GM12878 (cell line): Measurements from ENCODE around the gene MEAK7. TPM values are rescaled to one million over a fixed set of nuclear protein-coding genes. Genes with fewer than 3 reads are reported as not detected.

Experiments
- ATAC-seq: fragments of 200-7000 bp; cut with Tn5 transposase; 3 replicates; pipeline ENCODE4 v1.9.1; 2020; ENCODE audit warnings: mild to moderate bottlenecking, moderate library complexity
- BruUV-seq: library from RNA; stranded (reverse); fragments of 400-500 nt; replicated peaks from 2 replicates; lab custom pipeline; 2021; lab: Mats Ljungman, UMichigan
- CTCF ChIA-PET: fragments of 300-600 bp; sonication (Branson Sonifier 250); formaldehyde crosslinking; extraction: SDS; loops from one replicate; lab custom pipeline; 2021; ENCODE audit warnings: inconsistent platforms; lab: Yijun Ruan, JAX
- POLR2A ChIA-PET: fragments of 350-600 bp; formaldehyde crosslinking; extraction: SDS; loops from one replicate; lab custom pipeline; 2021; ENCODE audit warnings: inconsistent platforms; lab: Charles Lee
- RAD21 ChIA-PET: fragments of 300-600 bp; sonication (Branson Sonifier 250); formaldehyde crosslinking; loops from one replicate; lab custom pipeline; 2023; ENCODE audit warnings: antibody characterized with exemption; ENCODE audit not compliant: unreplicated experiment; lab: Charles Lee
- SMC1A ChIA-PET: fragments of 300-600 bp; sonication (Branson Sonifier 250); formaldehyde crosslinking; loops from one replicate; lab custom pipeline; 2023; ENCODE audit not compliant: unreplicated experiment, uncharacterized antibody; lab: Charles Lee
- DNase-seq: peaks from one replicate; pipeline ENCODE4 v3.0.0-alpha.2; 2011; ENCODE audit warnings: low read depth, low spot score
- FAIRE-seq: peaks from 3 replicates; lab custom pipeline; 2011; peaks lifted over from hg19 to GRCh38; lab: Jason Lieb, UNC
- H2AFZ ChIP-seq: 2 replicates; pipeline ENCODE4 v1.6.0; 2011; ENCODE audit warnings: low read depth, low read length, control low read depth; ENCODE audit not compliant: control insufficient read depth
- H3K27ac ChIP-seq: 2 replicates; pipeline ENCODE4 v1.5.1; 2011; ENCODE audit warnings: control low read depth; ENCODE audit not compliant: control insufficient read depth, insufficient read depth
- H3K27me3 ChIP-seq, 2 experiments: replicated peaks in 1 of 2; 2 replicates each; pipeline versions ENCODE4 v1.6.0 to v1.6.1; 2011; ENCODE audit warnings: low read length in 1 of 2; ENCODE audit not compliant: control insufficient read depth in 2 of 2, insufficient read depth in 2 of 2
- H3K36me3 ChIP-seq, 2 experiments: 2 replicates each; pipeline ENCODE4 v1.5.1; 2011; ENCODE audit warnings: low read length in 1 of 2; ENCODE audit not compliant: control insufficient read depth in 2 of 2, insufficient read depth in 2 of 2
- H3K4me1 ChIP-seq: 2 replicates; pipeline ENCODE4 v1.6.1; 2011; ENCODE audit warnings: mild to moderate bottlenecking, low read length, moderate library complexity, mixed read lengths; ENCODE audit not compliant: control insufficient read depth, insufficient read depth
- H3K4me2 ChIP-seq: 2 replicates; pipeline ENCODE4 v1.6.0; 2011; ENCODE audit warnings: control low read depth; ENCODE audit not compliant: control insufficient read depth, insufficient read depth
- H3K4me3 ChIP-seq: fragments of 200-600 bp; sonication (generic); 2 replicates; pipeline ENCODE4 v1.5.1; 2016
- H3K79me2 ChIP-seq: 2 replicates; pipeline ENCODE4 v1.6.0; 2011; ENCODE audit warnings: low read length; ENCODE audit not compliant: control insufficient read depth, insufficient read depth
- H3K9ac ChIP-seq: 2 replicates; pipeline ENCODE4 v1.8.0; 2011; ENCODE audit warnings: low read length, control low read depth, mixed read lengths; ENCODE audit not compliant: control insufficient read depth, insufficient read depth
- H3K9me3 ChIP-seq: replicated peaks from 3 replicates; pipeline ENCODE4 v1.5.1; 2011; ENCODE audit warnings: mild to moderate bottlenecking, low read length; ENCODE audit not compliant: control insufficient read depth, insufficient read depth
- H4K20me1 ChIP-seq: 2 replicates; pipeline ENCODE4 v1.6.0; 2011; ENCODE audit not compliant: control insufficient read depth, insufficient read depth
- BCLAF1 ChIP-seq: fragments of 450-650 bp; IDR thresholded peaks from 2 replicates; pipeline ENCODE4 v1.6.1; 2017; ENCODE audit warnings: antibody characterized with exemption, mild to moderate bottlenecking, moderate library complexity
- BMI1 ChIP-seq: fragments of 450-650 bp; IDR thresholded peaks from 2 replicates; pipeline ENCODE4 v1.6.1; 2016; ENCODE audit warnings: mild to moderate bottlenecking, moderate library complexity, borderline replicate concordance
- DPF2 ChIP-seq: fragments of 450-650 bp; IDR thresholded peaks from 2 replicates; pipeline ENCODE4 v1.6.1; 2017; ENCODE audit warnings: mild to moderate bottlenecking
- EED ChIP-seq: sonication (generic); IDR thresholded peaks from 2 replicates; pipeline ENCODE4 v1.6.1; 2016; ENCODE audit warnings: antibody characterized with exemption, low read depth
- ETV6 ChIP-seq, 2 experiments: fragments of 450-650 bp in 1 of 2; IDR thresholded peaks in 1 of 2; conservative IDR thresholded peaks in 1 of 2; 2 replicates each; pipeline ENCODE4 v1.6.1; 2014; ENCODE audit warnings: antibody characterized with exemption in 1 of 2, borderline replicate concordance in 1 of 2, low read depth in 1 of 2, mild to moderate bottlenecking in 1 of 2, moderate library complexity in 1 of 2
- HDAC6 ChIP-seq: fragments of 200-600 bp; sonication (generic); IDR thresholded peaks from one replicate; pipeline ENCODE4 v1.8.0; 2017; ENCODE audit warnings: antibody characterized with exemption; ENCODE audit not compliant: unreplicated experiment
- IRF4 ChIP-seq: IDR thresholded peaks from 2 replicates; pipeline ENCODE4 v1.6.1; 2011; ENCODE audit warnings: low read depth, low read length
- JUNB ChIP-seq: IDR thresholded peaks from 2 replicates; pipeline ENCODE4 v1.6.1; 2016; ENCODE audit warnings: antibody characterized with exemption, mild to moderate bottlenecking
- KDM1A ChIP-seq: fragments of 200-600 bp; sonication (generic); IDR thresholded peaks from 2 replicates; pipeline ENCODE4 v1.6.1; 2016; ENCODE audit warnings: borderline replicate concordance
- MEF2A ChIP-seq: IDR thresholded peaks from 2 replicates; pipeline ENCODE4 v1.6.1; 2011; ENCODE audit warnings: low read depth, mild to moderate bottlenecking, low read length, moderate library complexity; ENCODE audit not compliant: insufficient read depth
- NR2F1 ChIP-seq: fragments of 450-650 bp; conservative IDR thresholded peaks from 2 replicates; pipeline ENCODE4 v1.6.1; 2017; ENCODE audit warnings: mild to moderate bottlenecking
- POU2F2 ChIP-seq: IDR thresholded peaks from 3 replicates; pipeline ENCODE4 v1.6.1; 2011; ENCODE audit warnings: low read depth, mild to moderate bottlenecking, low read length, borderline replicate concordance
- RUNX3 ChIP-seq: IDR thresholded peaks from 2 replicates; pipeline ENCODE4 v1.6.1; 2012; ENCODE audit warnings: low read length, inconsistent platforms
- STAT1 ChIP-seq: fragments of 450-650 bp; conservative IDR thresholded peaks from 2 replicates; pipeline ENCODE4 v1.6.1; 2014; ENCODE audit warnings: antibody characterized with exemption, mild to moderate bottlenecking
- ZNF24 ChIP-seq: fragments of 450-650 bp; IDR thresholded peaks from 2 replicates; pipeline ENCODE4 v1.6.1; 2017; ENCODE audit warnings: antibody characterized with exemption, mild to moderate bottlenecking
- ZZZ3 ChIP-seq: IDR thresholded peaks from 2 replicates; pipeline ENCODE4 v1.6.1; 2011; ENCODE audit warnings: low read depth; ENCODE audit not compliant: control insufficient read depth, insufficient read length
- WGBS: methylation state at CpG from one replicate; pipeline ENCODE4 v1.1.6; 2016; ENCODE audit warnings: low lambda C conversion rate; ENCODE audit not compliant: insufficient replicate concordance, insufficient coverage; ENCODE audit errors: missing lambda C conversion rate; 5-methylcytosine and 5-hydroxymethylcytosine counted together
- in situ Hi-C: fragments of 300-500 bp; cut with MboI; formaldehyde crosslinking; loops from 9 replicates; pipeline ENCODE4 v1.14.3; 2018; ENCODE audit warnings: mixed read lengths
- intact Hi-C: fragments of 100-400 bp; cut with micrococcal nuclease; formaldehyde crosslinking; loops from one replicate; pipeline ENCODE4 v1.14.2; 2022; ENCODE audit not compliant: unreplicated experiment
- polyA plus RNA-seq, 11 experiments: library from polyadenylated mRNA; depleted of rRNA in 4 of 11; unstranded in 6 of 11; stranded (reverse) in 5 of 11; fragments of >200 nt; fragmentation: Nextera tagmentation in 4 of 11; fragmentation: Illumina TruSeq in 1 of 11; extraction: Ambion mirVana in 4 of 11; extraction: Trizol in 1 of 11; gene quantifications; 1 replicate in 1 of 11; 2 replicates in 10 of 11; pipeline versions ENCODE4 v1.2.1 to v1.2.3, GENCODE V29; 2011 to 2016; ENCODE audit warnings: inconsistent platforms in 2 of 11, missing spikeins in 2 of 11, low read depth in 1 of 11
- total RNA-seq, 4 experiments: library from RNA; depleted of rRNA in 3 of 4; stranded (reverse); fragments of >200 nt in 3 of 4; fragmentation: Illumina TruSeq in 1 of 4; extraction: Trizol in 1 of 4; gene quantifications; 2 replicates each; pipeline versions ENCODE4 v1.2.1 to v1.2.3, GENCODE V29; 2013 to 2021

The MEAK7 gene
- total and polyA plus RNA-seq, 10 of the 15 experiments (the other 5 are each of a cell fraction or from before 2014, with no cell fraction given) = 1.4 to 11.9 (median 6.4) TPM

GRCh38 chr16:84500531-84500930 lies 3.9 kb downstream of the MEAK7 start (continued):
- no peak for TF ChIP-seq BCLAF1
- no peak for TF ChIP-seq KDM1A
- TF ChIP-seq POU2F2 = no peak
- no peak for TF ChIP-seq DPF2
- TF ChIP-seq JUNB = no peak
- TF ChIP-seq MEF2A = no peak

- ChIA-PET RAD21 (no interaction called here), CTCF (no interaction called here), POLR2A (no interaction called here), SMC1A (no interaction called here)
- H3K4me1 ChIP-seq = peaks cover 8% of the 10 kb centered on the region
- BruUV-seq = no TSS peak
- in situ Hi-C loops = loop anchor here (25.0 kb wide), 1 partner anchor 463 kb away; no protein-coding TSS in a partner anchor
- H2AFZ ChIP-seq = no peak overlapping the region
- no peak overlapping the region for H3K27ac ChIP-seq
- no peak for ATAC-seq
- FAIRE-seq = no peak
- no peak overlapping the region for H3K4me2 ChIP-seq
- WGBS = 90% methylated on average over 15 of the region's 15 CpGs
- no peaks in the 10 kb centered on the region for H4K20me1 ChIP-seq
- 0 out of 4 replicates have a peak, but pooled peaks cover 0 to 2% of the 10 kb centered on the region in 2 experiments for H3K36me3 ChIP-seq
- H3K27me3 ChIP-seq = no peaks in the 10 kb centered on the region
- intact Hi-C loops = loop anchor here (10.0 kb wide), 1 partner anchor 545 kb away; the partner anchor contains the start of gene OSGIN1
- H3K9ac ChIP-seq = no peak overlapping the region
- no peak overlapping the region for H3K4me3 ChIP-seq
- TF ChIP-seq ETV6 (conservative IDR thresholded peaks at IDR 0.05 in 1 of 2, IDR thresholded peaks at IDR 0.05 in 1 of 2; ENCODE audit: borderline replicate concordance in 1 of 2, low read depth in 1 of 2) = no peak
- TF ChIP-seq RUNX3 = no peak
- TF ChIP-seq NR2F1 = no peak
- no peak for TF ChIP-seq EED
- TF ChIP-seq BMI1 = no peak
- no peak for TF ChIP-seq HDAC6
- no peak for TF ChIP-seq ZNF24
- no peak for TF ChIP-seq ZZZ3
- TF ChIP-seq STAT1 = no peak
- no peak for TF ChIP-seq IRF4
- no peaks in the 10 kb centered on the region; the same call in 2 of the 3 replicates for H3K9me3 ChIP-seq
- H3K79me2 ChIP-seq = peaks cover 6% of the 10 kb centered on the region
- no peak for DNase-seq
These were observed 4.8 kb downstream of the MEAK7 start for GRCh38 chr16:84499638-84500037.
